Epithelial cell of esophagus (primary cell): Measurements from ENCODE around the gene OR10G6.

Source experiments
- DNase-seq: peaks from one replicate; pipeline ENCODE4 v3.0.0; 2010; ENCODE audit warnings: low read depth
- H3K4me3 ChIP-seq: 2 replicates; pipeline ENCODE4 v1.5.1; 2011; ENCODE audit warnings: mild to moderate bottlenecking, low read length, control low read depth
- CTCF ChIP-seq: IDR thresholded peaks from 2 replicates; pipeline ENCODE4 v1.5.1; 2011; ENCODE audit warnings: low read depth, mild to moderate bottlenecking, low read length, control low read depth, inconsistent platforms; ENCODE audit not compliant: insufficient read depth; ENCODE audit errors: missing control alignments

The OR10G6 gene

GRCh38 chr11:123945132-123945531, 49.8 kb downstream of the OR10G6 start:
- no peak overlapping the region for H3K4me3 ChIP-seq

More at GRCh38 chr11:123945132-123945531, 49.8 kb downstream of the OR10G6 start:
- DNase-seq: no peak
- TF ChIP-seq CTCF: no peak
